HG03520 (cell line): ENCODE data around the gene AQP10.
"Not testable (repeated sequence)": the region's sequence is repeated elsewhere in the genome, so short reads cannot be mapped to it uniquely, and the experiment has no call there.

Experiments
- ATAC-seq: cut with Tn5 transposase; IDR thresholded peaks from one replicate; pipeline ENCODE4 v1.9.1; 2021; ENCODE audit warnings: mild to moderate bottlenecking, moderate library complexity; ENCODE audit not compliant: unreplicated experiment

The AQP10 gene

GRCh38 chr1:154342836-154343472, 22.1 kb downstream of the AQP10 start:
- ATAC-seq, result no peak

GRCh38 chr1:154344977-154345837, 24.3 kb downstream of the AQP10 start:
- ATAC-seq, result no peak

- ATAC-seq, result no peak
These were observed 25.5 kb downstream of the AQP10 start for GRCh38 chr1:154346276-154346917.

- ATAC-seq, result no peak
These were observed 27.1 kb downstream of the AQP10 start for GRCh38 chr1:154347961-154348360.

- ATAC-seq, result no peak
These were observed 27.7 kb downstream of the AQP10 start for GRCh38 chr1:154348429-154349076.

GRCh38 chr1:154349121-154349520, 28.2 kb downstream of the AQP10 start:
- no peak for ATAC-seq

GRCh38 chr1:154350383-154350782, 29.5 kb downstream of the AQP10 start:
- no peak for ATAC-seq

- ATAC-seq, result no peak
These were observed 30.6 kb downstream of the AQP10 start for GRCh38 chr1:154351363-154352068.

GRCh38 chr1:154352245-154352580, 31.3 kb downstream of the AQP10 start:
- ATAC-seq, result no peak

- no peak for ATAC-seq
These were observed 31.9 kb downstream of the AQP10 start for GRCh38 chr1:154352581-154353459.

- no peak for ATAC-seq
These were observed 32.6 kb downstream of the AQP10 start for GRCh38 chr1:154353460-154353904.

GRCh38 chr1:154353966-154354365, 33.1 kb downstream of the AQP10 start:
- no peak for ATAC-seq

- ATAC-seq, result no peak
These were observed 37.6 kb downstream of the AQP10 start for GRCh38 chr1:154358519-154358918.

- no peak for ATAC-seq
These were observed 39.4 kb downstream of the AQP10 start for GRCh38 chr1:154360288-154360687.

- ATAC-seq, result not testable (repeated sequence)
These were observed 40.0 kb downstream of the AQP10 start for GRCh38 chr1:154360881-154361280.

- no peak for ATAC-seq
These were observed 40.5 kb downstream of the AQP10 start for GRCh38 chr1:154361357-154361756.

- no peak for ATAC-seq
These were observed 50.5 kb downstream of the AQP10 start for GRCh38 chr1:154371436-154371835.

- not testable (repeated sequence) for ATAC-seq
These were observed 53.0 kb downstream of the AQP10 start for GRCh38 chr1:154373777-154374357.
